GM18858 (cell line): Measurements from ENCODE around the gene RELL1.

Source experiments
- ATAC-seq: cut with Tn5 transposase; IDR thresholded peaks from one replicate; pipeline ENCODE4 v1.9.1; 2021; ENCODE audit not compliant: unreplicated experiment

Gene RELL1

DNA sequence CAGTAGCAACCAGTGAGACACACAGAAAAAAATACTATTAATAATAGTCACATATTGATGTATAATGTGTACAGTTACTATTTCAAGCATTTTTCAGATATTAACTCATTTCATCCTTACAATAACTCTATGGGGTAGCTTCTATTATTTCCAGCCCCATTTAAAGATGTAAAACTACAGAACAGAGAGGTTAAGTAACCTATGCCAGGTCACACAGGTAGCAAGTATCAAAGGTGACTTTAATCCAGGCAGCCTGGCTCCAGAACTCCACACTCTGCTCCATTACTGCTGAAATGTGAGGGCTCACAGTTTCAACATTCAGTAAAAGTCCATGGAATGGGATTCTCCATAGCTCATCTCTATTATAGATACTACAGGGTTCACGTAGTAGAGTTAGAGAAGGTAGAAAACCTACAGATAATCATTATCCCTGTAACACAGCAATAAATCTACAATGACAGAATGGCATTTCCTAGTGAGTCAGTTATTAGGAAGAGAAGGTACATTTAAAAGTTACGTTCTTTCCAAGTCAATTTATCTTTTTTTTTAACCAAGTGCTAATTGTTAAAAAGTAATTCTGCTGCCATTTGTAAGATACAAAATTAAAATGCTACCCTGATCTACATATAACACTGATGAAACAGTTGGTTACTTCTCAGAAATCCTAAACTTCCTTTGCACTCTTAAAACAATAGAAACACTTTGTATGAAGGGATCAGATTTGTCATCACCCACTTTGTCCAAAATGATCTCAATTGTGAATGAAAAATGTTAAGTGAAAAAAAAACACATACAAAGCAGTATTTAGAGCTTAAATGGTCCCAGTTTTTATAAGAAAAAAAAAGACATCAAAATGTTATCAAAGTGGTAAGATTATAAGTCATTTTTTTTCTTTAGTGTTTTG is 18.7 kb downstream of the RELL1 start:
- ATAC-seq: no peak

DNA sequence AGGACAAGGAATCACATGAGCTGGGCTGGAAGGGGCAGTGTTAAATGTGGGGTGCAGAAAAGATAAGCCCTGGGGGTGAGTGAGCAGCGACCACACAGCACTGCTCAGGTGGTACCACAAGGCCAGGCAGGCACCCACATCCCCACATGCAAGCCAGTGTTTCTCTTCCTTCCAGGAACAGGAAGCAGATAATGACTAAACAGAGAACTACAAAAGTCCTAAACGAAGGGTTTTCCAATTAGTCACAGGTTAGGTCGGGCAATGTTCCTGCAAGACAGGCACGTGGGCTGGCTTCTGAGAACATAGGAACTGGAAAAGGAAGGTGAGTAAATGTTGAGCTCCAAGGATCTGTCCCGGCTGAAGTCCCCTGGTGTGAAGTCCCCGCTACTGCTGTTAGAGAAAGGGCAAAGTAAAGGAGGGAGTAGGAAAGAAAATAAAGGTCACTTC is 19.5 kb downstream of the RELL1 start:
- ATAC-seq: no peak

DNA sequence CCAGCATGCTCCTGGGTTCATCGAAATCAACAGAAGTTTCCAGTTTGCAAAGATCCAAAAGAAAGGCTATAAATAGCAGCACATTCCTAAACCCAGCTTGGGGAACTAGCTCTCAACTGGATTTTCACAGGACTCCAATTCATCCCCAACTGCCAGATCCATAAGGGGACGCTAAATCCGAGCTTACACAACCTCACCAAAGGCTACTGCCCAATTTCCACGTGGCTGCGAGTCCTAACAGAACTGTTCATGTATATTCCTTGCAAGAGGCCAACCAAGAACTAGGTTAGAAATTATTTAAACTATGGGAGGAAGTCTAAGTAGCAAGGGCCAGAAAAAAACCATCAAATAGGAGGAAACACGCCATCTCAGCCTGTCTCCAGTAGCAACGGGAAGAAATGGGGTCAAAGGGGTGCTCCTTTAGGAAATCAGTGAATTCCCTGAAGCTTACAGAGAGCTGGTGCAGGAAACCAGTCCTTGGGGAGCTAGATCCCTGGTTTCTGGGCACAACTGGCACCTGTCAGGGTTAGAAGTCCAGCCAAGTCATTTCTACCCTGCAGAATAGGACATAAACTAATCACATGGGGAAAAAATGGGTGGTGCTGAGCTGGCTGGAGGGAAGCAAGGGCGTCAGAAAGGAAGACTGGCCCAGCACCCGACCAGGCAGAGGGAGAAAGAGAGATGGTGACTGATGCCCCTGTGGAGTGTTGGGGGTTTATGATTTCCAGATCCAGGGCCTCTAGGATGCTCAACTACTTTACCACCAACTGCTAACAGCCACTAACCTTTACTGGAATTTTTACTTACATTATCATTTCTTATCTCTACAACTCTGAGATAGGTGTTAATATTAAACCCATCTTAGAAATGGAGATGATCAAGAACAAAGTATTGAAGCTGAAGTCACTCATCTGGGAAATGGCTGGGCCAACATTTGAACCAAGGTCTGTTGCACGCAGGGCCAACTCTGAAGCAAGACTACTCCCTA is 20.5 kb downstream of the RELL1 start:
- ATAC-seq: no peak

DNA sequence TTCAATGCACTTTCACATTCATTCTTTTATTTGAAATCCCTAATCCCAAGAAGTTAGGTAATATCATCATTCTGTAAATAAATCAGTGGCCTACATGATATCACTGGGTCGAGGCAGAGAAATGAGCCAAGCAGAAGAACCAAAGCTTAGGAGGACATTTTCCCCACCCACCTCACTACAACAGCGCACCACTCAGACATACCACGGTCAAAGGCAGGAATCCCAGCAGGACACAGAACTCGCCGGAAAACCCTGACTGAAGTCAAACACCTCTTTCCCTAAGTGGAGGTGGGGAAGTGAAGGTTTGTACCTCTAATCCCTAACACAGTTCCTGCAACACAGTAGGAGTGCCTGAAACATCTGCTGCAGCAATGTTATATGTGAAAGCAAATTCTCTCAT is 21.5 kb downstream of the RELL1 start:
- no peak for ATAC-seq

DNA sequence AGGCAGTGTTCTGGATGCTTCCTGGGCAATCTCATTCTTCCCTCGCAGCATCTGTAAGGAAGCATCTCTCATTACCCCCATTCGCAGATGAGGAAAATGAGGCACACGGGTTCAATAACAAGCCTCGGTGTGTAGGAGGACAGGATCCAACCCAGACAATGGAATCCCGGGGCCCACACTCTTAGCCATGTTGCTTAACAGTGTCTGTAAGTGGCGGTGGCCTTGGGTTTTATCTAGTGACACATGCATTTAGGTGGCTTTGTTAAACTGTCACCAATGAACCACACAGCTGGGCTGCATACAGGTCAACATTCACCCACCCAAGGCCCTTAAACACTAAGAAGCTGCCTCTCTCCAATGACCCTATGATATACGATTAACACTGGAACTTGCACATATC is 22.6 kb downstream of the RELL1 start:
- no peak for ATAC-seq

DNA sequence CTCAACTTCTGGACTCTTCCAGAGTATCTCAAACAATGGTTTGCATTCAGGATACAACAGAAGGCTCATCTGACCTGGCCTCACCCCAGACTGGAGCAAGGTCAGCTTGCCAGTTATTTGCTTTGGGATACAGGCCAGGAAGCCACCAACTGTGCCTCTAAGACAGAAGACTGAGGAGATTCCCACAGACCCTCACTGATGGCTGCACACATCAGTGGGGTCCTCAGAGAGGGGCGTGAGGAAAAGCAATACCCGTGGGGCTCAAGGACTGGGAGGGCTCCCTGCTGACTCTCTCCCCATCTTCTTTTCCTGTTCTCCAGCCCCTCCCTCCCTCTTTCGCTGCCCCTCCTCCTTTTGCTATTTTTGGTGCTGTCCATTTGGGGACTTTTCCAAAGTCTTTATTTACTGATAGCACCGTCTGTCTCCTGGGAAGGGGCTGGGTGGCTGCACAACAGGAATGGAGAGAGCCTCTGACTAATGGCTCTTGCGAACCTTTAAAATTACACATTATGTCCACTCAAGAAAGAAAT is 23.2 kb downstream of the RELL1 start:
- no peak for ATAC-seq

DNA sequence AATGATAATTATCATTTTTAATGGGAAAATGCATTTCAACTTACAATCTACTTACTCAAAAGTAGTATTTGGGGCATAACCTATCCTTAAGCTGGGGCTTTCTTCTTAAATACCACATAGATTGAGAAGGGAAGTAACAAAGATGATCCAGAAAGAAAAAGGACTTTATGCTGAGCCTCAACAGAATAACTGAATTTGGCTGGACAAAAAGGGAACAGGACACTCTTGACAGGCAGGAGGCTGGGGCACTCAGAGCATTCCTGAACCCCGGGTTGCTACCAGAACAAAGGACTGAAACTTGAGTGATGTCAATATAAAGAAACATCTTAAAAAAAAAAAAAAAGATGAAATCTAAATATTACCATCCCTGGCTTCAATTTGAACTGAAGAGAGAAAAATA is 23.9 kb downstream of the RELL1 start:
- ATAC-seq: no peak

DNA sequence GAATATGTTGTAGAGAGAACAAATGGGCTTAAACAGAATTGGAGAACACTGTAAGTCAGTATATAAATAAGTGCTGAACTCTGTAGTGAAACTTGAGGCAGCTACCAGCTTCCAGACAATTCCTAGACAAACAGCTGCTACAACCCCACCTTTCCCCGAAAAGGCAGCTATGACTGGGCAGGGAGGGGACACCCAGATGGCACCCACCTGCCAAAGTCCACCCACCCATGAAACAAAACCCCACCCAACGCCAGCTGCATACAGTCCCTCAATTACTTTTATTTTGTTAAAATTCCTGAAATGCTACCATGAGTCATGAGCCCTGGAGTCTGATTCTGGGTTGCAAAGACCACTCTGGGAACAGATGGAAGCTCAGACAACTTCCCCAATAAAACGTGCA is 24.4 kb downstream of the RELL1 start:
- ATAC-seq: no peak

DNA sequence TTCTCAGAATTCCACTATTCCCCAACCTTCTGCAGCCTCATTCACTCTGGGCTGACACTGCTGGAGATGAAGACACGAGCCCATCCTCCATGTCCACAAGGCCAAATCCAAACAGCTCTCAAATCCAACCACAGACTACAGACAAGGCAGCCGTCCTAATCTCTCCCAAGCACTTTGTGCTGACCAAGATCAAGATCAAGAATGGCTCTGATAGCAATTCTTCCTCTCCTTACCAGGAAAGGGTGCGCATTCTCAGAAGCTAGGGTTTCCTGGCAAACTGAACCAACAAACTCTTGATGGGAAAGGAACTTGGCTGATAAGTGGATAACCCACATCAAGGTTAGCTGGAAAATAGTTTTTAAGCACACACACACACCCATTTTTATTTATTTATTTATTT is 26.5 kb downstream of the RELL1 start:
- ATAC-seq: no peak

DNA sequence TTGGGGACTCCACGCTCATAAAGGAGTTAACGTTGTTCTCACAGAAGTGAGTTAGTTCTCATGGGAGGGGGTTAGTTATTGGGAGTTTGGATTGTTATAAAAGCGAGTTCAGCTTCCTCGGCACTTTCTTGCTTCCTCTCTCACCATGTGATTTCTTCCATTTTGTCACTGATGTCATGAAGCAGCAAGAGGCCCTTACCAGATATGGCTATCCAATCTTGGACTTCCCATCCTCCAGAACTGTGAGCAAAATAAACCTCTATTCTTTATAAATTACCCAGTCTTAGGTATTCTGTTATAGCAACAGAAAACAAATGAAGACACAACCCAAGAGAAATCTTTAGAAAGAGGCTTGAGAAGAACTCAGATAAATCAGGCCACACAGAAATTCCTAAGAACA is 29.5 kb downstream of the RELL1 start:
- no peak for ATAC-seq

DNA sequence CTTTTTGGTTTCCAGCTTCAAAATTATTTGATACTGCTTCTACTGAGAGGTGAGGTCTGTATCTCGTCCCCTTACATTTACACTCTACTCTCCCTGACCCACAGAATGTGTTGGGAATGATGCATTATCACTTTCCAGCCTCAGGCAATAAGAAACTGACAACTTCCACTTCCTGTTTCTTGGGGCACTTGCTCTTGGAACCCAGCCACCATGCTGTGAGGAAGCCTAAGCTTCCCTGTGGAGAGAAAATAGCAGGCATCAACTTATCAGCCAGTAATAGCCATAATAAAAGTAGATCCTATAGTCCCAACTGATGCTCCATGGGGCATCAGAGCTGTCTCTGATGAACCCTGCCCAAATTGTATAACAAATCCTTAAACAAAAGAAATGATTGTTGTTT is 32.6 kb downstream of the RELL1 start:
- no peak for ATAC-seq

DNA sequence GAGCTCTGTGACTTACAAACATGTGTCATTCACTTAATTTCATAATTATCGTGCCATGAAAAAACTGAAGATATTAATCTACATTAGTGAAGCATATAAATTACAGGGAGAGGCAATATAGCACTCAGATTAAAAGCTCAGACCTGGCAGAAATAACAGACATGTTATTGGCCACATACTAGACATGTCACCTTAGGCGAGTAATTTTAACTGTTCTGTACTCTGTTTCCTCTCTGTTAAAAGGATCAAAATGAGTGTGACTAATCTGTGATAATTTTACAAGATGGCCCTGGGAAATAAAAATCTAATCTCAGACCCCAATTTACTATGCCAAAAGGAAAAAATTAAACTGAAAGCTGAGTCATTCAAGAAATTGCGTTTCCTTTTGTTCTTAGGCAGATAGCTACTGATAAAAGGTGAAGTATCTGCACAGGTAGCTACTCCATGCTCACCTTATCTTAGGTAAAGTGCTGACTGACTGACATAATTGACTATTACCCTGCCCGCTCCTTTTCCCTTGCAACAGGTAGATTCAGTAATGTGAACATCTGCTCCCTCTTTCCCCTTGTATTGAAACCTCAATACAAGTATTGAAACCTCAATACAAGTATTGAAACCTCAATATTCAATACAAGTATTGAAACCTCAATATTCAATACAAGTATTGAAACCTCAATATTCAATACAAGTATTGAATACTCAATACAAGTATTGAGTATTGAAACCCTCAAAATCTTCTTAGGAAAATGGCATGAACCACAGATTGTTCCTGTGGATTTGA is 33.2 kb downstream of the RELL1 start:
- no peak for ATAC-seq

DNA sequence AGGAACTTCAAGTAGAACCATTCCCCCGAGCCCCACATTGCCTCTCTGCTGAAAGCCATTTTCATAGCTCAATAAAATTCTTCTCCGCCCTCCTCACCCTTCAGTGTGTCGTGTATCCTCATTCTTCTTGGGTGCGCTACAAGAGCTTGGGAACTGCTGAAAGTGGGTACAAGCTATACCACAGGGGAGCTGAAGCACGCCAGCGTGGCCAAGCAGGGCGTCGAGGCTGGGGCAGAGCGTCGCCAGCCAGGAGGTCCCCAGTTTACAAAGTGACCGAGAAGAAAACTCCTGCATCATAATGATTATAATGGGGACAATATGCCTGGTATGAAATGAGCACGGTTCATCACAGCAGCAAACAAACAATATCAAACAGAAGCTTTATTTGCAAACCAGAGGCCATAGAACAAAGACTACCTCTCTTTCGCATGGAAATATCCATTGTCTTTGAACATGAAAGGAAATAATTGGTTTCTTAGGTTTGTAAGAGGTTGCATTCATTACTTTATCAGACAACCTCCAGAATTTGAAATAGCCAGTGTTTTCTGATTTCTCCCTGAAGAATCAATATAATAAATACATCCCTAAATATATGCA is 34.3 kb downstream of the RELL1 start:
- ATAC-seq: no peak

DNA sequence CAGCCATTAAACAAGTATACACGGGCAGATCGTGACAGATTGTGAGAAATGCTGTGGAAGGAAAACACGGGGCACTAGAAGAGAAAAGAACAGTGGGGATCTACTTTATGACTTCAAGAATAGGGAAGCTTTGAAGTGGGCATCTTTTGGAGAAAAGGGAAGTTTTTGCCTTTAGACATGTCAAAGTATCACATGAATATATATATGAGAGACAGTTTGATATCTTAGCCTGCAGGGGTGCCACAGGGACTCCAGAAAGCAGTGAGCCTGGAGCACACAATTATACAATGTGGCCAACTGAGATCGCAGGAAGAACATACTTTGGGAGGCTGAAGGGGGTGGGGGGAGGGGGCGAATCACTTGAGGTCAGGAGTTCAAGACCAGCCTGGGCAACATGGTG is 35.7 kb downstream of the RELL1 start:
- ATAC-seq: no peak

DNA sequence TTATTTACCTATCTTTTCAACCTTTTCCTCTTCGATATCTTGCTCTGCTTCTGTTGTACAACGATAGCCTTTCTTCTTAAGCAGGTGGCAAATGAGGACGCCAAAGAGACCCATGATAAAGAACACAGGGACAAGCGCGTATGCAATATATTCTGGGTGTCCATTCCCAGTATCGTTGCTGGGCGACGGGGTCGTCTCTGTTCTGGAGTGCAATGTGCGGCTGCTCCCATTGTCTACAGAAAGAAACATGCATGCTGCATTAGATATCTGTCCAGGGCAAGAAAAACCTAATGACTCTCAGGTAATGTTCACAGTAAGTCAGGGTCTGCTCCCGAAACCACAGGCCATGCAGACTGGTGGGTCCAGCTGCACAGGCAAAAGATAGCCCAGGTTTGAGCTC is 36.9 kb downstream of the RELL1 start:
- ATAC-seq: no peak

DNA sequence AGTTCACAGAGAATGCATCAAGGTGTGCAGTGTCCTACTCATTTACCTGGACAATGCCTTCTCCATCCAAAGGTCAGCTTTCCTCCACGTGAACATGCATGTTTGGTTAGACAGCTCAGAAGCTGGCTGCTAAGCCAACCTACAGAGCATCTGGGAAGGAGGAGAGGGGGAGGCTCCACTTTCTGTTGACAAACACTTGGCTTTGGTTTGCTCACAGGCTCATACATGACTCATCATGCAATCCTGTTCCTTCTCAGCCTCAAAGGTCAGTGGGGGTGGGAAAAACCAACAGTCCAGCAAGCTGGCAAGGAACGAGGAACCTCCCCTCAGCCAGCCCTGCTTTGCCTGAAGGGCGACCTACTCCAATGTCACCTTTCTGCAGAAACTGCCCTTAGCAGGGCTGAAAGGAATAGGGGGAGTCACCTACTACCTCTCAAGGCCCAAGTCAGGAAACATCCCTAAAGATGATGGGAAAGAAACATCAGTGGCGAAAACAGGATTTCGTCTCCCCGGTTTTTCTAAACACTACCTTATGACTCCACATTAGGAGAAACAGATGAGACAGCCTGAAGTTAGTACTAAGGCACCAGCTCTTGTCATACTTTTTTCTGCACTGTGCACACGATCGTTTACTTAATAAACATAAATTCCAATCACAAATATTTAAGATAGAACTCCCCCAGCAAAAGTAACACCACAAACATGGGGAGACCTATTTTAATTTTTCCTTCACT is 37.9 kb downstream of the RELL1 start:
- no peak for ATAC-seq

DNA sequence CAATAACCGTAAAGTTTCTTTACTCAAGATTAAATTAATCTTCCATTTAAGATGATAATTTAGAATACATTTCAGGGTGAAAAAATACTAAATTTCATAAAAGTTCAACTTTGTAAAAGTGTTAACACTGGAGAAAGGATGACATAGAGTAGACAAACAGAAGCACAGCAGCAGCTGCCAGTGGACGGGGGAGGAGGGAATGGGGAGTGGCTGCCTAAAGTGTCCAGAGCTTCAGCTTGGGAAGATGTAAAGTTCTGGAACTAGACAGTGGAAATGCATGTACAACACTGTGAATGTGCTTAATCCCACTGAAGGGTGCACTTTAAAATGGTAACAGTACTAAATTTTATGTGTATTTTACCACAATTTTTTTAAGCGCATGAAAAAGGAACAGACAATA is 39.9 kb downstream of the RELL1 start:
- ATAC-seq: no peak

DNA sequence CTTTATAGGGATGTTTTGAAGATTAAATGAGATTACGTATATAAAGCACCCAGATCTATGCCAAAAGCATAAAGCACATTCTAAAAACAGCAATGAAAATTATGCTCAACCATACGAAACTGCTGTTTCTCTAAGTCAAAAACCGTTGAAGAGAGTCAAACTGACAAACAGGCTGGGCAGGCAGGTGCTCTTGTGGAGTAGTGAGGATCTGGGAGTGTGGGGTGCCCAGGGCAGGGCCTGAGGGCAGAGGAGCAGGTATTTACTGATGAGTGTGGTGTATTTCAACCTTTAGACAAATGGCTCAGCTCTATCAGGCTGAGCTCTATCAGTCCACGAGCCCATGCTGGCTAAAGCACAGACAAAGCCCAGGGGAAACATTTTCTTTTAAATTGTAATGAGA is 40.4 kb downstream of the RELL1 start:
- no peak for ATAC-seq

DNA sequence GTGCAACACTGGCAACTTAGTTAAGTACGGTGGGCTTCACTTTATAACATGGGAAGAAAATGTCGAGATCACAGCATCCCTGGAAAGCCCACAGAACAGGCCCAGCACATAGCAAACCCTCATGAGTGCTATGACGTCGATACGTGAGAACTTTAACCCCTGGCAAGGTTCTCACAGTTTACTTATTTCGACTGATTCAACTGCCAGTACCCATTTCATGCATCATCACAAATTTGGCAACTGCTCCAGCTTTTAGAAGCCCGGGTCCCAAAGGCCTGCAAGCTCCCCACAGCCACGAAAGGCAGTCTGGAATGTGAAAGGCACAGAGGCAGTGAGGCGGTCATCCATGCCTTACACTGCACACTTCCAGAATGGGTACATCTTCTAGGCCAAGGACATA is 41.2 kb downstream of the RELL1 start:
- ATAC-seq: no peak
